ENCODE results near the gene DTX3. TPM values are rescaled to one million over a fixed set of nuclear protein-coding genes. Genes with fewer than 3 reads are reported as not detected.

The DTX3 gene
- total RNA-seq, 1 experiment from 2014 or later = 12.3 TPM

GRCh38 chr12:57619434-57620244 lies 15.0 kb downstream of the DTX3 start:
- DNase-seq (ENCODE audit: low read depth) = no peak

- DNase-seq (ENCODE audit: low read depth) = no peak
These were observed 15.8 kb downstream of the DTX3 start for GRCh38 chr12:57620245-57620935.

- no peak for DNase-seq (ENCODE audit: low read depth)
These were observed 16.4 kb downstream of the DTX3 start for GRCh38 chr12:57620936-57621496.

- peak; percentile 62 for DNase-seq (ENCODE audit: low read depth)
These were observed 17.1 kb downstream of the DTX3 start for GRCh38 chr12:57621497-57622292.

GRCh38 chr12:57622293-57623245 lies 17.9 kb downstream of the DTX3 start:
- DNase-seq (ENCODE audit: low read depth) = no peak

GRCh38 chr12:57623385-57623784 lies 18.8 kb downstream of the DTX3 start:
- DNase-seq (ENCODE audit: low read depth) = no peak

GRCh38 chr12:57623811-57624390 lies 19.3 kb downstream of the DTX3 start:
- DNase-seq (ENCODE audit: low read depth) = no peak

- no peak for DNase-seq (ENCODE audit: low read depth)
These were observed 20.0 kb downstream of the DTX3 start for GRCh38 chr12:57624441-57625220.

- DNase-seq (ENCODE audit: low read depth) = no peak
These were observed 20.8 kb downstream of the DTX3 start for GRCh38 chr12:57625261-57626032.

GRCh38 chr12:57626111-57626920 lies 21.7 kb downstream of the DTX3 start:
- no peak for DNase-seq (ENCODE audit: low read depth)

GRCh38 chr12:57626921-57627445 lies 22.4 kb downstream of the DTX3 start:
- no peak for DNase-seq (ENCODE audit: low read depth)

GRCh38 chr12:57627501-57628279 lies 23.1 kb downstream of the DTX3 start:
- DNase-seq (ENCODE audit: low read depth) = no peak

GRCh38 chr12:57628280-57629191 lies 23.9 kb downstream of the DTX3 start:
- DNase-seq (ENCODE audit: low read depth) = no peak

GRCh38 chr12:57629897-57630471 lies 25.4 kb downstream of the DTX3 start:
- no peak for DNase-seq (ENCODE audit: low read depth)

- no peak for DNase-seq (ENCODE audit: low read depth)
These were observed 26.3 kb downstream of the DTX3 start for GRCh38 chr12:57630891-57631433.
